GM12872 (cell line): ENCODE data around the gene NUDT16.

Experiments used
- CTCF ChIP-seq: IDR thresholded peaks from 3 replicates; pipeline ENCODE4 v1.5.1; 2011; ENCODE audit warnings: low read depth, mild to moderate bottlenecking, low read length, moderate library complexity; ENCODE audit not compliant: insufficient read depth

The NUDT16 gene

GRCh38 chr3:131393051-131393450, 11.5 kb downstream of the NUDT16 start:
- TF ChIP-seq CTCF = no peak

GRCh38 chr3:131393868-131394267, 12.3 kb downstream of the NUDT16 start:
- TF ChIP-seq CTCF = no peak

- TF ChIP-seq CTCF = no peak
Observed at GRCh38 chr3:131394400-131394799, 12.8 kb downstream of the NUDT16 start.

- TF ChIP-seq CTCF = no peak
Observed at GRCh38 chr3:131396170-131396569, 14.6 kb downstream of the NUDT16 start.

GRCh38 chr3:131397889-131398288, 16.3 kb downstream of the NUDT16 start:
- TF ChIP-seq CTCF = no peak

- TF ChIP-seq CTCF = no peak
Observed at GRCh38 chr3:131401978-131402377, 20.4 kb downstream of the NUDT16 start.

- no peak for TF ChIP-seq CTCF
Observed at GRCh38 chr3:131402391-131403039, 20.9 kb downstream of the NUDT16 start.
